Measurements from ENCODE around the gene TRIM7. TPM values are rescaled to one million over a fixed set of nuclear protein-coding genes. Genes with fewer than 3 reads are reported as not detected.
A peak's percentile ranks its signal among the peaks of the same experiment; 100 is the strongest.

TRIM7 gene
- total RNA-seq, 2 donors from 2014 or later: 11.5 to 17.9 TPM

GRCh38 chr5:181197326-181197951, 7.6 kb downstream of the TRIM7 start:
- 71 to 74% methylated on average over 5 to 8 of the region's 8 CpGs for WGBS, 2 donors
- intact Hi-C loops (cut with DNase I): no loop called here
- no peak for ATAC-seq

GRCh38 chr5:181195249-181195761, 9.7 kb downstream of the TRIM7 start:
- H3K9me3 ChIP-seq: no peaks in the 10 kb centered on the region
- TF ChIP-seq CTCF (IDR thresholded peaks at IDR 0.05) (no peak), POLR2A (IDR thresholded peaks at IDR 0.05) (no peak)
- H3K4me1 ChIP-seq: peaks cover 9% of the 10 kb centered on the region
- H3K4me3 ChIP-seq: no peak overlapping the region
- no peaks in the 10 kb centered on the region for H3K36me3 ChIP-seq (replicated peaks in 1 of 2; ENCODE audit: insufficient read depth in 1 of 2, low read depth in 2 of 2)
- ATAC-seq (no peak), DNase-seq (no peak)
- H3K27ac ChIP-seq: no peak overlapping the region
- no peaks in the 10 kb centered on the region for H3K27me3 ChIP-seq
- intact Hi-C loops (cut with DNase I): no loop called here
- WGBS, 2 donors: 88 to 100% methylated on average over 1 to 37 of the region's 45 CpGs

More at GRCh38 chr5:181197326-181197951, 7.6 kb downstream of the TRIM7 start:
- Histone ChIP-seq H3K27me3 (no peaks in the 10 kb centered on the region), H3K4me3 (no peak overlapping the region), H3K27ac (no peak overlapping the region), H3K36me3 (replicated peaks in 1 of 2; ENCODE audit: insufficient read depth in 1 of 2, low read depth in 2 of 2) (no peaks in the 10 kb centered on the region), H3K4me1 (peaks cover 6% of the 10 kb centered on the region), H3K9me3 (no peaks in the 10 kb centered on the region)
- TF ChIP-seq CTCF (IDR thresholded peaks at IDR 0.05) (no peak), POLR2A (IDR thresholded peaks at IDR 0.05) (no peak)
- DNase-seq: no peak

GRCh38 chr5:181194489-181195248, 10.3 kb downstream of the TRIM7 start:
- no peaks in the 10 kb centered on the region for H3K27me3 ChIP-seq
- DNase-seq (peak in 2 of 4 donors; percentile 45), ATAC-seq (no peak)
- no peak overlapping the region for H3K27ac ChIP-seq
- intact Hi-C loops (cut with DNase I): no loop called here
- H3K4me3 ChIP-seq: no peak overlapping the region
- no peaks in the 10 kb centered on the region for H3K9me3 ChIP-seq
- no peaks in the 10 kb centered on the region for H3K36me3 ChIP-seq (replicated peaks in 1 of 2; ENCODE audit: insufficient read depth in 1 of 2, low read depth in 2 of 2)
- no peak for TF ChIP-seq CTCF (IDR thresholded peaks at IDR 0.05)
- no peak for TF ChIP-seq POLR2A (IDR thresholded peaks at IDR 0.05)
- WGBS, 2 donors: 76 to 81% methylated on average over 21 of the region's 21 CpGs
- H3K4me1 ChIP-seq: peaks cover 9% of the 10 kb centered on the region

GRCh38 chr5:181193656-181194055, 11.3 kb downstream of the TRIM7 start:
- WGBS, 2 donors: 96 to 100% methylated on average over 1 to 2 of the region's 2 CpGs
- intact Hi-C loops (cut with DNase I): no loop called here
- H3K27ac ChIP-seq: no peak overlapping the region

More at GRCh38 chr5:181193656-181194055, 11.3 kb downstream of the TRIM7 start:
- Histone ChIP-seq H3K27me3 (no peaks in the 10 kb centered on the region), H3K4me1 (peaks cover 17% of the 10 kb centered on the region), H3K36me3 (replicated peaks in 1 of 2; ENCODE audit: insufficient read depth in 1 of 2, low read depth in 2 of 2) (no peaks in the 10 kb centered on the region), H3K4me3 (no peak overlapping the region), H3K9me3 (no peaks in the 10 kb centered on the region)
- DNase-seq (no peak), ATAC-seq (no peak)
- no peak for TF ChIP-seq CTCF (IDR thresholded peaks at IDR 0.05)
- TF ChIP-seq POLR2A (IDR thresholded peaks at IDR 0.05): no peak

Measured in body of pancreas (tissue), 4 donors.